Fibroblast of skin of right quadriceps (primary cell): ENCODE results near the gene AIPL1.

Experiments
- DNase-seq: peaks from one replicate; pipeline ENCODE4 v3.0.0-alpha.2; 2013

AIPL1 gene

GRCh38 chr17:6465206-6466003 is 30.5 kb upstream of the AIPL1 start:
- no peak for DNase-seq

GRCh38 chr17:6464446-6465041 is 29.6 kb upstream of the AIPL1 start:
- no peak for DNase-seq

- no peak for DNase-seq
These were observed 28.9 kb upstream of the AIPL1 start for GRCh38 chr17:6463616-6464445.

GRCh38 chr17:6462692-6463091 is 27.8 kb upstream of the AIPL1 start:
- no peak for DNase-seq

- DNase-seq, result no peak
These were observed 27.0 kb upstream of the AIPL1 start for GRCh38 chr17:6461792-6462524.

GRCh38 chr17:6461246-6461645 is 26.3 kb upstream of the AIPL1 start:
- DNase-seq, result no peak

- no peak for DNase-seq
These were observed 25.7 kb upstream of the AIPL1 start for GRCh38 chr17:6460531-6461161.

- no peak for DNase-seq
These were observed 23.6 kb upstream of the AIPL1 start for GRCh38 chr17:6458460-6458950.

- DNase-seq, result no peak
These were observed 23.0 kb upstream of the AIPL1 start for GRCh38 chr17:6457688-6458459.

- DNase-seq, result peak; percentile 30
These were observed 22.2 kb upstream of the AIPL1 start for GRCh38 chr17:6456914-6457687.

GRCh38 chr17:6456321-6456720 is 21.4 kb upstream of the AIPL1 start:
- no peak for DNase-seq

GRCh38 chr17:6455321-6455705 is 20.4 kb upstream of the AIPL1 start:
- no peak for DNase-seq

GRCh38 chr17:6454495-6455320 is 19.8 kb upstream of the AIPL1 start:
- DNase-seq, result no peak

GRCh38 chr17:6453279-6454024 is 18.5 kb upstream of the AIPL1 start:
- DNase-seq, result no peak

GRCh38 chr17:6452471-6453266 is 17.7 kb upstream of the AIPL1 start:
- no peak for DNase-seq

GRCh38 chr17:6450926-6451832 is 16.3 kb upstream of the AIPL1 start:
- no peak for DNase-seq

GRCh38 chr17:6449307-6449706 is 14.4 kb upstream of the AIPL1 start:
- no peak for DNase-seq
